BJ (cell line): Measurements from ENCODE around the gene ADCK2. TPM values are rescaled to one million over a fixed set of nuclear protein-coding genes. Genes with fewer than 3 reads are reported as not detected.

ENCODE experiments used
- CTCF ChIA-PET: fragments of 350-600 bp; formaldehyde crosslinking; extraction: SDS; loops from one replicate; lab custom pipeline; 2021; ENCODE audit warnings: antibody characterized with exemption, inconsistent platforms; lab: Yijun Ruan, JAX
- POLR2A ChIA-PET: fragments of 300-600 bp; sonication (Branson Sonifier 250); formaldehyde crosslinking; extraction: SDS; loops from one replicate; lab custom pipeline; 2021; ENCODE audit warnings: antibody characterized with exemption; lab: Charles Lee
- DNase-seq: peaks from one replicate; pipeline ENCODE4 v3.0.0-alpha.2; 2011; ENCODE audit warnings: low read depth
- H3K27me3 ChIP-seq: 2 replicates; pipeline ENCODE4 v1.6.0; 2011; ENCODE audit warnings: low read length; ENCODE audit not compliant: control insufficient read depth, insufficient read depth
- H3K36me3 ChIP-seq: 2 replicates; pipeline ENCODE4 v1.5.1; 2011; ENCODE audit warnings: low read length; ENCODE audit not compliant: control insufficient read depth, insufficient read depth
- H3K4me3 ChIP-seq: 2 replicates; pipeline ENCODE4 v1.5.1; 2011; ENCODE audit warnings: low read depth, mild to moderate bottlenecking, control low read depth, low read length
- polyA plus RNA-seq: library from polyadenylated mRNA; depleted of rRNA; stranded (reverse); fragments of >200 nt; gene quantifications from 2 replicates; pipeline ENCODE4 v1.2.3, GENCODE V29; 2011
- TF ChIP-seq, protein P1 (sequence below): IDR thresholded peaks from 2 replicates; pipeline ENCODE4 v1.5.1; 2011; ENCODE audit warnings: low read depth, mild to moderate bottlenecking, control low read depth, inconsistent platforms, low read length, moderate library complexity; ENCODE audit not compliant: insufficient read depth

Gene ADCK2
- polyA plus RNA-seq, 1 experiment = 15.4 TPM

DNA sequence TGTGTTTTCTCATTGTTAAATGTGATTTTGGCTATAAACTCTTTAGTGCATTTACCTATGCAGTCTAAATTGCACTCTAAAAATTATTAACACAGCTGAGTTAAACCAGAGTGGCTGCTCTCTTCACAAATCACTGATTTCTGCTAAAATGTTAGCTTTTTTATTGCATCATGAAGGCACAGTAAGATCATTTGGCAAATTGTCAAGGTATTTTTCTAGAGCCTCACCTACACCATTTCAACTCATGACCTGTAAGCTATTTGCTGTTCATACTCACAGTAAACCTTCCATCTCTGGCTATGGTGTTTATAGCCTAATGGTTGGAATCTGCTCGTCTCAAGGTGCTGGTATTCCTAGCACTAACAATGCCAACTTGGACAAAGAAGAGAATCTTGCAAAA lies 49.5 kb downstream of the ADCK2 start:
- no peak for DNase-seq
- CTCF ChIA-PET = interaction anchor here (1.2 to 1.4 kb wide), 2 partner anchors 46 to 927 kb away, joined by 3 read pairs; no protein-coding TSS in a partner anchor
- Histone ChIP-seq H3K36me3 (no peaks in the 10 kb centered on the region), H3K27me3 (no peaks in the 10 kb centered on the region), H3K4me3 (no peak overlapping the region)
- TF ChIP-seq, protein P1, sequence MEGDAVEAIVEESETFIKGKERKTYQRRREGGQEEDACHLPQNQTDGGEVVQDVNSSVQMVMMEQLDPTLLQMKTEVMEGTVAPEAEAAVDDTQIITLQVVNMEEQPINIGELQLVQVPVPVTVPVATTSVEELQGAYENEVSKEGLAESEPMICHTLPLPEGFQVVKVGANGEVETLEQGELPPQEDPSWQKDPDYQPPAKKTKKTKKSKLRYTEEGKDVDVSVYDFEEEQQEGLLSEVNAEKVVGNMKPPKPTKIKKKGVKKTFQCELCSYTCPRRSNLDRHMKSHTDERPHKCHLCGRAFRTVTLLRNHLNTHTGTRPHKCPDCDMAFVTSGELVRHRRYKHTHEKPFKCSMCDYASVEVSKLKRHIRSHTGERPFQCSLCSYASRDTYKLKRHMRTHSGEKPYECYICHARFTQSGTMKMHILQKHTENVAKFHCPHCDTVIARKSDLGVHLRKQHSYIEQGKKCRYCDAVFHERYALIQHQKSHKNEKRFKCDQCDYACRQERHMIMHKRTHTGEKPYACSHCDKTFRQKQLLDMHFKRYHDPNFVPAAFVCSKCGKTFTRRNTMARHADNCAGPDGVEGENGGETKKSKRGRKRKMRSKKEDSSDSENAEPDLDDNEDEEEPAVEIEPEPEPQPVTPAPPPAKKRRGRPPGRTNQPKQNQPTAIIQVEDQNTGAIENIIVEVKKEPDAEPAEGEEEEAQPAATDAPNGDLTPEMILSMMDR = no peak
- POLR2A ChIA-PET = no interaction called here

DNA sequence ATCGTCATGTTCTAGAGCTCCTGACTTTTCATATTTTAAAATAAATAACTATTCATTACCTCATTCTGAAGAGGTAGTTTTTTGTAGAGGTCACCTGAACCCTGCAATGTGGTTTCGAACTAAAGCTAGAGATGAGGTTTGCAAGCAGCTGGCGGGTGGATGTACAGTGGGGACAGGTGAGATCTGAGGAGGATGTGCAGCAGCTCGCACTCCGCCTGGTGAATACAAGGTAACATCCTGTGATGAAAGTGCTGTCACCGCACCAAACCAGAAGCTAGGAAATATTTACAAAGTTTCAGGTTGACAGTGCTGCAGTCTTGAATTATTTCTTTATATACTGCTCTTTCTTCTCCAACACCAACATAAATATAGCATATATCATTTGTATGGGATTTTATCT lies 50.3 kb downstream of the ADCK2 start:
- POLR2A ChIA-PET = no interaction called here
- no peak overlapping the region for H3K4me3 ChIP-seq
- no peaks in the 10 kb centered on the region for H3K27me3 ChIP-seq
- no peaks in the 10 kb centered on the region for H3K36me3 ChIP-seq
- no peak for DNase-seq
- CTCF ChIA-PET = interaction anchor here (1.0 to 1.2 kb wide), 4 partner anchors 22 to 926 kb away, joined by 3 read pairs; no protein-coding TSS in a partner anchor
- TF ChIP-seq, protein P1 = no peak

DNA sequence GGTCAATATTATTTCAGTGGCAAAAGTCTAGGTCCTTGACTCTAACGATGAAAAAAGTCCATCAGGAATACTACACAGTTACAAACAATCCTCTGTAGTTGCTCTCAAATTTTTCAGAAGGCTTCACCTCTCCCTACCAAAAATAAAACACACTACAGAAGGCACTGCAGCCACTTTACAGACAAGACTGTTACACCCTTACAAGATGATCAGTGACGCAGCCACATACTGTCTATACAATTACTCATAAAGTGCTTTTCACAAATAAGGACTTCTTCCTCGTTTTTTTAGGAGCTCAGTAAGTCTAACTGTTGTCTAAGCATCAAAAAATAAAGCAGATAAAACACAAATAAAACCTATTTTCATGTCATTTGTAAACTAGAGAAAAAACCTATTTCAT lies 50.8 kb downstream of the ADCK2 start:
- DNase-seq = no peak
- Histone ChIP-seq H3K27me3 (no peaks in the 10 kb centered on the region), H3K4me3 (no peak overlapping the region), H3K36me3 (no peaks in the 10 kb centered on the region)
- TF ChIP-seq, protein P1 = no peak
- CTCF ChIA-PET = interaction anchor here (1.0 to 1.1 kb wide), 3 partner anchors 22 to 288 kb away, joined by 3 read pairs; no protein-coding TSS in a partner anchor
- POLR2A ChIA-PET = no interaction called here

DNA sequence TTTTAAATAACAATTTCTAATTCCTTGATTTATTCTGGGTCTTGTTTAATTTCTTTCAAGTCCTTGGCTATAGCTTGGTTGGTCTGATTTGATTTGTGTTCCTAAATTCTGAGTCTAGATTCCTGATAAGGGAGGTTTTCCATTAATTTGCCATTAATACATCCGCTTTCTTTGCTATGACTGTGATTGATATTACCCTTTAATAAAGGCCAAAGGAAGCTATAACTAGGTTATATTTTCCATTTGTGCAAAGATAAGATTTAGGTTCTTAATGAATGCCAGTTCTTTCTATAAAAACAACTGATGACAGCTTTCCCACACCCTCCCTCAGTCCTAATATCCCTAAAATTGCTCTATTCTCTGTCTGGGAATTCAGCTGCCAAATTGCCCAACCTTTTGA lies 52.0 kb downstream of the ADCK2 start:
- POLR2A ChIA-PET = no interaction called here
- DNase-seq = no peak
- CTCF ChIA-PET = interaction anchor here (0.6 kb wide), 1 partner anchor 18 kb away, joined by 4 read pairs; no protein-coding TSS in a partner anchor
- TF ChIP-seq, protein P1 = no peak
- Histone ChIP-seq H3K36me3 (0 out of 2 replicates have a peak, but pooled peaks cover 1% of the 10 kb centered on the region), H3K27me3 (no peaks in the 10 kb centered on the region), H3K4me3 (no peak overlapping the region)

DNA sequence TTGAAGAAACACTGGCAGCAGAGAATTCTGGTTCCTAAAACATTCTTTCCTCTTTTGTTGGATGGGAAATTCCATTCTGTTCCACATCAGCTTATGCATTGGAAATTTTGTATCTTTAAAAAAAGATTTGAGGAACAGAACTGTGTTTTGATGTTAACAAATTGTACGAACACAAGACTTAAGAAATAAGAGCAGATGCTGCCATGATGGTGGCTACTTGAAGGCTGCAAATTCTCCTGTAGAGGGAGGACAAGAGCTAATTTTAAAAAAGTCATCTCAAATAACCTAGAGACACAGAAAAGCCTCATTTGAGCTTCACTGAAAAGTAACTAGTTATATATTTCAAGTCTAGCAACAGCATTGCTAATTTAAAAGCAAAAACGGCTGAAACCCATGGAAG lies 53.5 kb downstream of the ADCK2 start:
- Histone ChIP-seq H3K36me3 (0 out of 2 replicates have a peak, but pooled peaks cover 1% of the 10 kb centered on the region), H3K27me3 (no peaks in the 10 kb centered on the region), H3K4me3 (no peak overlapping the region)
- ChIA-PET POLR2A (interaction anchor here (0.6 kb wide), 3 partner anchors 26 to 193 kb away, joined by 3 to 11 read pairs (median 4); no protein-coding TSS in a partner anchor), CTCF (interaction anchor here (0.6 to 1.8 kb wide), 3 partner anchors 10 to 1120 kb away, joined by 3 to 11 read pairs (median 3); partner anchors contain the start of gene MRPS33)
- TF ChIP-seq, protein P1 = peak; percentile 48
- DNase-seq = no peak
